GM21367 (cell line): ENCODE results near the gene NTSR1.

Source experiments
- ATAC-seq: cut with Tn5 transposase; IDR thresholded peaks from one replicate; pipeline ENCODE4 v1.9.1; 2021; ENCODE audit not compliant: unreplicated experiment

The NTSR1 gene

GRCh38 chr20:62737271-62737811 is 28.7 kb downstream of the NTSR1 start:
- ATAC-seq = no peak

- no peak for ATAC-seq
Measured at GRCh38 chr20:62738025-62738881, 29.6 kb downstream of the NTSR1 start.

- ATAC-seq = no peak
Measured at GRCh38 chr20:62739067-62739466, 30.4 kb downstream of the NTSR1 start.

- no peak for ATAC-seq
Measured at GRCh38 chr20:62739581-62740285, 31.1 kb downstream of the NTSR1 start.

- peak; percentile 56 for ATAC-seq
Measured at GRCh38 chr20:62740286-62741141, 31.9 kb downstream of the NTSR1 start.

- ATAC-seq = no peak
Measured at GRCh38 chr20:62741191-62741691, 32.6 kb downstream of the NTSR1 start.

GRCh38 chr20:62741701-62742491 is 33.3 kb downstream of the NTSR1 start:
- no peak for ATAC-seq

GRCh38 chr20:62742550-62742949 is 33.9 kb downstream of the NTSR1 start:
- no peak for ATAC-seq

GRCh38 chr20:62742979-62743776 is 34.5 kb downstream of the NTSR1 start:
- no peak for ATAC-seq

GRCh38 chr20:62743777-62744317 is 35.2 kb downstream of the NTSR1 start:
- ATAC-seq = no peak

- no peak for ATAC-seq
Measured at GRCh38 chr20:62744741-62745191, 36.1 kb downstream of the NTSR1 start.

GRCh38 chr20:62745279-62745951 is 36.8 kb downstream of the NTSR1 start:
- no peak for ATAC-seq

- no peak for ATAC-seq
Measured at GRCh38 chr20:62745952-62746288, 37.3 kb downstream of the NTSR1 start.

GRCh38 chr20:62748311-62748710 is 39.7 kb downstream of the NTSR1 start:
- no peak for ATAC-seq

GRCh38 chr20:62749851-62750445 is 41.3 kb downstream of the NTSR1 start:
- ATAC-seq = no peak

- no peak for ATAC-seq
Measured at GRCh38 chr20:62751551-62752150, 43.0 kb downstream of the NTSR1 start.

- ATAC-seq = no peak
Measured at GRCh38 chr20:62752181-62752670, 43.6 kb downstream of the NTSR1 start.
